Smooth muscle cell (in vitro differentiated cells): ENCODE measurements around the gene SHMT2. TPM values are rescaled to one million over a fixed set of nuclear protein-coding genes. Genes with fewer than 3 reads are reported as not detected.

Experiments
- DNase-seq: peaks from one replicate; lab custom pipeline; 2025; ENCODE audit not compliant: unreplicated experiment; lab: John Stamatoyannopoulos, UW
- H2AFZ ChIP-seq: fragments of 200-600 bp; sonication (generic); 2 replicates; pipeline ENCODE4 v1.6.0; 2016; ENCODE audit warnings: antibody characterized with exemption, low read depth, mild to moderate bottlenecking
- H3F3A ChIP-seq: fragments of 200-600 bp; sonication (generic); 2 replicates; pipeline ENCODE4 v1.6.0; 2017; ENCODE audit warnings: antibody characterized with exemption, low read depth
- H3K27ac ChIP-seq: fragments of 200-600 bp; sonication (generic); 2 replicates; pipeline ENCODE4 v1.5.1; 2016; ENCODE audit warnings: low read depth, mild to moderate bottlenecking
- H3K27me3 ChIP-seq: fragments of 200-600 bp; sonication (generic); 2 replicates; pipeline ENCODE4 v1.6.1; 2016; ENCODE audit warnings: low read depth, mild to moderate bottlenecking
- H3K36me3 ChIP-seq: fragments of 200-600 bp; sonication (generic); 2 replicates; pipeline ENCODE4 v1.5.1; 2016; ENCODE audit warnings: low read depth
- H3K4me1 ChIP-seq: fragments of 200-600 bp; sonication (generic); 2 replicates; pipeline ENCODE4 v1.5.1; 2016; ENCODE audit warnings: low read depth
- H3K4me2 ChIP-seq: fragments of 200-600 bp; sonication (generic); 2 replicates; pipeline ENCODE4 v1.6.0; 2016; ENCODE audit warnings: mild to moderate bottlenecking
- H3K4me3 ChIP-seq: fragments of 200-600 bp; sonication (generic); 2 replicates; pipeline ENCODE4 v1.5.1; 2016; ENCODE audit warnings: mild to moderate bottlenecking
- H3K79me2 ChIP-seq: fragments of 200-600 bp; sonication (generic); 2 replicates; pipeline ENCODE4 v1.6.0; 2016; ENCODE audit warnings: low read depth, mild to moderate bottlenecking
- H3K9ac ChIP-seq: fragments of 200-600 bp; sonication (generic); 2 replicates; pipeline ENCODE4 v1.6.0; 2016; ENCODE audit warnings: low read depth
- H3K9me3 ChIP-seq: fragments of 200-600 bp; sonication (generic); replicated peaks from 2 replicates; pipeline ENCODE4 v1.5.1; 2016; ENCODE audit warnings: low read depth
- H4K20me1 ChIP-seq: fragments of 200-600 bp; sonication (generic); 2 replicates; pipeline ENCODE4 v1.6.0; 2016; ENCODE audit warnings: low read depth
- CTCF ChIP-seq: fragments of 200-600 bp; sonication (generic); IDR thresholded peaks from 2 replicates; pipeline ENCODE4 v1.5.1; 2017; ENCODE audit warnings: borderline replicate concordance, mild to moderate bottlenecking, antibody characterized with exemption; ENCODE audit not compliant: insufficient read depth, poor library complexity, severe bottlenecking
- WGBS: methylation state at CpG from one replicate; pipeline ENCODE4 v1.1.7; 2016; ENCODE audit warnings: low lambda C conversion rate; 5-methylcytosine and 5-hydroxymethylcytosine counted together
- polyA plus RNA-seq: library from polyadenylated mRNA; unstranded; fragments of >200 nt; fragmentation: Nextera tagmentation; extraction: Ambion mirVana; gene quantifications from 2 replicates; pipeline ENCODE4 v1.2.1, GENCODE V29; 2016
- total RNA-seq: library from RNA; depleted of rRNA; stranded (reverse); fragments of >200 nt; gene quantifications from 2 replicates; pipeline ENCODE4 v1.2.3, GENCODE V29; 2014

SHMT2 gene
- total and polyA plus RNA-seq, 2 experiments from 2014 or later: 107 to 117 TPM

GRCh38 chr12:57258977-57259970 lies 29.8 kb downstream of the SHMT2 start:
- Histone ChIP-seq H3K9me3 (no peaks in the 10 kb centered on the region), H3K36me3 (no peaks in the 10 kb centered on the region), H2AFZ (no peak overlapping the region), H3F3A (no peaks in the 10 kb centered on the region), H3K4me2 (no peak overlapping the region), H4K20me1 (no peaks in the 10 kb centered on the region), H3K27ac (no peak overlapping the region), H3K27me3 (no peaks in the 10 kb centered on the region), H3K79me2 (no peaks in the 10 kb centered on the region), H3K4me1 (peaks cover 18% of the 10 kb centered on the region), H3K9ac (no peak overlapping the region), H3K4me3 (no peak overlapping the region)
- DNase-seq: no peak
- 82% methylated on average over 6 of the region's 6 CpGs for WGBS
- TF ChIP-seq CTCF: no peak

- Histone ChIP-seq H3K4me1 (peaks cover 18% of the 10 kb centered on the region), H4K20me1 (no peaks in the 10 kb centered on the region), H3K9ac (no peak overlapping the region), H3K27me3 (no peaks in the 10 kb centered on the region), H3K36me3 (no peaks in the 10 kb centered on the region), H3K4me3 (no peak overlapping the region), H3K27ac (no peak overlapping the region), H3K79me2 (no peaks in the 10 kb centered on the region), H2AFZ (no peak overlapping the region), H3K9me3 (no peaks in the 10 kb centered on the region), H3F3A (no peaks in the 10 kb centered on the region), H3K4me2 (no peak overlapping the region)
- no peak for DNase-seq
- no peak for TF ChIP-seq CTCF
- WGBS: 97% methylated on average over 4 of the region's 4 CpGs
These were observed 30.9 kb downstream of the SHMT2 start for GRCh38 chr12:57260366-57260765.

GRCh38 chr12:57261428-57261865 lies 31.9 kb downstream of the SHMT2 start:
- no peaks in the 10 kb centered on the region for H3K27me3 ChIP-seq
- H3K9me3 ChIP-seq: no peaks in the 10 kb centered on the region
- no peak overlapping the region for H3K4me2 ChIP-seq
- H3K36me3 ChIP-seq: no peaks in the 10 kb centered on the region
- no peaks in the 10 kb centered on the region for H3K79me2 ChIP-seq
- TF ChIP-seq CTCF: no peak
- H3K4me1 ChIP-seq: peaks cover 18% of the 10 kb centered on the region
- 67% methylated on average over 2 of the region's 2 CpGs for WGBS
- no peaks in the 10 kb centered on the region for H3F3A ChIP-seq
- H2AFZ ChIP-seq: no peak overlapping the region
- H3K4me3 ChIP-seq: no peak overlapping the region
- H4K20me1 ChIP-seq: no peaks in the 10 kb centered on the region
- no peak for DNase-seq
- no peak overlapping the region for H3K27ac ChIP-seq
- no peak overlapping the region for H3K9ac ChIP-seq
